Calu3 (cell line): ENCODE data around the gene ANKRD33B. TPM values are rescaled to one million over a fixed set of nuclear protein-coding genes. Genes with fewer than 3 reads are reported as not detected.

Experiments used
- BruUV-seq: library from RNA; stranded (reverse); fragments of 400-500 nt; replicated peaks from 2 replicates; lab custom pipeline; 2021; lab: Mats Ljungman, UMichigan
- CTCF ChIA-PET: fragments of 300-600 bp; sonication (Branson Sonifier 250); formaldehyde crosslinking; loops from one replicate; lab custom pipeline; 2022; ENCODE audit warnings: antibody characterized with exemption; lab: Charles Lee
- DNase-seq: peaks from one replicate; pipeline ENCODE4 v3.0.0; 2022
- H3K27ac Mint-ChIP-seq: one replicate; pipeline ENCODE4 v1.8.0; 2022; ENCODE audit warnings: mixed read lengths; ENCODE audit not compliant: unreplicated experiment
- H3K27me3 Mint-ChIP-seq: one replicate; pipeline ENCODE4 v1.8.0; 2022; ENCODE audit warnings: mixed read lengths; ENCODE audit not compliant: unreplicated experiment
- H3K36me3 Mint-ChIP-seq: one replicate; pipeline ENCODE4 v1.8.0; 2022; ENCODE audit warnings: mild to moderate bottlenecking, moderate library complexity, mixed read lengths; ENCODE audit not compliant: insufficient read depth, unreplicated experiment
- H3K4me1 Mint-ChIP-seq: one replicate; pipeline ENCODE4 v1.8.0; 2022; ENCODE audit warnings: mild to moderate bottlenecking, low read depth, mixed read lengths; ENCODE audit not compliant: unreplicated experiment
- H3K4me3 Mint-ChIP-seq: one replicate; pipeline ENCODE4 v1.8.0; 2022; ENCODE audit warnings: mild to moderate bottlenecking, low read depth, moderate library complexity, mixed read lengths; ENCODE audit not compliant: unreplicated experiment
- H3K9me3 Mint-ChIP-seq: one replicate; pipeline ENCODE4 v1.8.0; 2022; ENCODE audit warnings: low read depth, mixed read lengths; ENCODE audit not compliant: unreplicated experiment
- intact Hi-C: fragments of 100-400 bp; cut with micrococcal nuclease; formaldehyde crosslinking; loops from one replicate; pipeline ENCODE4 v1.10.0; 2022; ENCODE audit not compliant: unreplicated experiment
- total RNA-seq: library from RNA; stranded (reverse); gene quantifications from 2 replicates; pipeline ENCODE4 v1.2.3, GENCODE V29; 2022
- TF ChIP-seq, protein P1 (sequence below): fragments of 200-600 bp; IDR thresholded peaks from one replicate; pipeline ENCODE4 v1.8.0; 2022; ENCODE audit warnings: antibody characterized with exemption; ENCODE audit not compliant: unreplicated experiment

Gene ANKRD33B
- total RNA-seq, 1 experiment from 2014 or later: 3.6 TPM

DNA sequence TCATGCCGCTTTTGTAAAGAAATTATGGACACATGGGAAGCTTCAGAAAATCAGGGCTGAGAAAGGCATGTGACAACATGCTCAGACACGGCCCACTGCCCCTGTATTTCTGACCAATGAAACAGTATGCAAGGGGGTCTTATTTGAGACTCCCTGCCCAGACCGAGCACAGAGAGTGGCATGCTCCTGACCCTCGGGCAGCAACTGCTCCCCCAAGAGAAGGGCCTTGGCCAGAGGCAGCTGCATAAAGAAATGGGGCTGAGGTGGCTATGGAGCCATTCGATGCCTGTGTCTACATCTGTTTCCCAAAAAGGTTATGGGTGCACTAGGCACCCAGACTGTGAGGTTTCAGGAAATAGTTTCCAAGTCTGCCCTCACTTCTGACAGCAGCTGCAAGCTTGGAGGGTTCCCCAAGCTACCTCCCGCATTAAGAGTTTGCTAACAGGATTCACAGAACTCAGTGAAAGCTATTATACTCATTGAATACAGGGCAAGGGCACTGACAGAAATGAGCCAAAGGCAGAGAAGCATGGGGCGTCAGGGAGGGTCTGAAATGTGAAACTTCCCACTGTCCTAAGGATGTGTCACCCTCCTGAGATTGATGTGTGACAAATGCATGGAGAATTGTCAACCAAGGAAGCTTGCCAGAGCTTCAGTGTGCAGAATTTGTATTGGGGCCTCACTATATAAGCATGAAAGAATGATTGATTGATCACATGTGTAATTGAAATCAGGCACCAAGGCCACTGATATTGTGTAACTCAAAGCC is 102.8 kb downstream of the ANKRD33B start:
- DNase-seq: no peak
- no peak overlapping the region for H3K27ac Mint-ChIP-seq

DNA sequence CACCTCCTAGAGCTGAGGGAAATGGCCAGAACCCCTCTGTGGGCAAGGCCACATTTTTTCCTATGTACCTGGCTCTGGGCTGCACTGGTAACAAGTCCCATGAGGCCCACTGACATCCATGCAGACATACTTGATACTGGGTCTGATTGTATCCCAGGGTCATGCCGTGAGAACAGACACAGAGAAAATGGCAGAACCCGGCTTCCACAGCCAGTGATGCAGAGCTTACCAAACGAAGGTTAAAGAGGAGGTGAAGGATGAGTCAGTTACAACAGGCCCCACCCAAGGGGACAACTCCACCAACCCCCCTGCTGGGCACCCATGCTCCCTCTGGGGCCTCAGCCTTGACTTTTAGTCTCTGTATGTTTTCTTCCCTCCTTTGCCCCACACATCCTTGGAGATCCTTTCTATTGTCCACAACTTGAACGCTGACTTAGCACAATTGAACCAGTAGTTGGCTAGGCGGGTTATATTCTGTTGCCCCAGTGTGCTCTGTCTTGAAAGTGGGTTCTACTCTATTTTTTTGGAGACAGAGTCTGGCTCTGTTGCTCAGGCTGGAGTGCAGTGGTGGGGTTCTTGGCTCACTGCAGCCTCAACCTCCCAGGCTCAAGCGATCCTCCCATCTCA is 103.7 kb downstream of the ANKRD33B start:
- TF ChIP-seq, protein P1, sequence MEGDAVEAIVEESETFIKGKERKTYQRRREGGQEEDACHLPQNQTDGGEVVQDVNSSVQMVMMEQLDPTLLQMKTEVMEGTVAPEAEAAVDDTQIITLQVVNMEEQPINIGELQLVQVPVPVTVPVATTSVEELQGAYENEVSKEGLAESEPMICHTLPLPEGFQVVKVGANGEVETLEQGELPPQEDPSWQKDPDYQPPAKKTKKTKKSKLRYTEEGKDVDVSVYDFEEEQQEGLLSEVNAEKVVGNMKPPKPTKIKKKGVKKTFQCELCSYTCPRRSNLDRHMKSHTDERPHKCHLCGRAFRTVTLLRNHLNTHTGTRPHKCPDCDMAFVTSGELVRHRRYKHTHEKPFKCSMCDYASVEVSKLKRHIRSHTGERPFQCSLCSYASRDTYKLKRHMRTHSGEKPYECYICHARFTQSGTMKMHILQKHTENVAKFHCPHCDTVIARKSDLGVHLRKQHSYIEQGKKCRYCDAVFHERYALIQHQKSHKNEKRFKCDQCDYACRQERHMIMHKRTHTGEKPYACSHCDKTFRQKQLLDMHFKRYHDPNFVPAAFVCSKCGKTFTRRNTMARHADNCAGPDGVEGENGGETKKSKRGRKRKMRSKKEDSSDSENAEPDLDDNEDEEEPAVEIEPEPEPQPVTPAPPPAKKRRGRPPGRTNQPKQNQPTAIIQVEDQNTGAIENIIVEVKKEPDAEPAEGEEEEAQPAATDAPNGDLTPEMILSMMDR: no peak
- CTCF ChIA-PET: no interaction called here
- DNase-seq: no peak
- no peaks in the 10 kb centered on the region for H3K36me3 Mint-ChIP-seq
- intact Hi-C loops: no loop called here
- no peak overlapping the region for H3K4me3 Mint-ChIP-seq
- no peaks in the 10 kb centered on the region for H3K9me3 Mint-ChIP-seq
- BruUV-seq: no TSS peak
- H3K27ac Mint-ChIP-seq: no peak overlapping the region
- H3K4me1 Mint-ChIP-seq: no peaks in the 10 kb centered on the region
- H3K27me3 Mint-ChIP-seq: peaks cover 8% of the 10 kb centered on the region

More for the DNA sequence above, 102.8 kb downstream of the ANKRD33B start:
- no TSS peak for BruUV-seq
- no peaks in the 10 kb centered on the region for H3K4me1 Mint-ChIP-seq
- no peaks in the 10 kb centered on the region for H3K9me3 Mint-ChIP-seq
- H3K36me3 Mint-ChIP-seq: no peaks in the 10 kb centered on the region
- TF ChIP-seq, protein P1: no peak
- CTCF ChIA-PET: no interaction called here
- no peak overlapping the region for H3K4me3 Mint-ChIP-seq
- H3K27me3 Mint-ChIP-seq: peaks cover 16% of the 10 kb centered on the region
- intact Hi-C loops: no loop called here

DNA sequence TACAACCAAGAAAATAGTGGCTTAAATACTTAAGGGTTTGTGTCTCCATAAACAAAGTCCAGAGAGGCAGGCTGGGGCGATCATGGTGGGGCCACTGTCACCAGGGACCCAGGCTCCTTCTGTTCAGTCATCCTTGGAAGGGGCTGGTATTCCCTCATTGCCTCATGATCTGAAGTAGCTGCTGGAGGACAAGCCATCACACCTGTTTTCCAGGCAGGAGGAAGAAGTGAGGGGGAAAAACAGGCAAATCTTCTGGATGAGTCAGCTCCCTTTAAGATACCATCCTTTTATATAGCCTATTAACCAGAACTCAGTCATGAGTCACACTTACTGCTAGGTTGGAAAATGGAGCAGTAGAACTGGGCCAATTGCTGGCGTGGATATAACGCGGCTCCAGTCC is 104.8 kb downstream of the ANKRD33B start:
- intact Hi-C loops: no loop called here
- Mint-ChIP-seq H3K4me3 (no peak overlapping the region), H3K9me3 (no peaks in the 10 kb centered on the region), H3K27me3 (no peaks in the 10 kb centered on the region), H3K27ac (no peak overlapping the region), H3K4me1 (no peaks in the 10 kb centered on the region), H3K36me3 (no peaks in the 10 kb centered on the region)
- no TSS peak for BruUV-seq
- TF ChIP-seq, protein P1: no peak
- CTCF ChIA-PET: no interaction called here
- no peak for DNase-seq

DNA sequence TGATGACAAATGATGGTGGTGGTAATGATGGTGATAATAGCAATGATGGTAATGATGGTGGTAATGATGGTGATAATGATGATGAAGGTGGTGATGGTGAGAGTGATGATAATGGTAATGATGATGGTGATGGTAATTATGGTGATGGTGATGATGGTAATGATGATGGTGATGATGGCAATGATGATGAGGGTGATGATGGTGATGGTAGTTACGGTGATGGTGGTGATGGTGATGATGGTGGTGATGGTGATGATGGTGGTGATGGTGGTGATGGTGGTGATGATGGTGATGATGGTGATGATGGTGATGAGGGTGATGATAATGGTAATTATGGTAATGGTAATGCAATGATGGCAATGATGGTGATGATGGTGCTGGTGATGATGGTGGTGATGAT is 106.1 kb downstream of the ANKRD33B start:
- no peak overlapping the region for H3K4me3 Mint-ChIP-seq
- DNase-seq: no peak
- intact Hi-C loops: no loop called here
- H3K4me1 Mint-ChIP-seq: no peaks in the 10 kb centered on the region
- no TSS peak for BruUV-seq
- CTCF ChIA-PET: no interaction called here
- TF ChIP-seq, protein P1: no peak
- peaks cover 8% of the 10 kb centered on the region for H3K27me3 Mint-ChIP-seq
- H3K36me3 Mint-ChIP-seq: peaks cover 3% of the 10 kb centered on the region
- no peak overlapping the region for H3K27ac Mint-ChIP-seq
- no peaks in the 10 kb centered on the region for H3K9me3 Mint-ChIP-seq
